Measurements from ENCODE around the gene KRTAP5-7.

GRCh38 chr11:71489311-71490043 lies 37.6 kb upstream of the KRTAP5-7 start:
- TF ChIP-seq CTCF (IDR thresholded peaks at IDR 0.05): no peak
- no peak for TF ChIP-seq POLR2A (IDR thresholded peaks at IDR 0.05)

Data from esophagus squamous epithelium (tissue), 4 donors.